Glutamatergic neuron (in vitro differentiated cells): ENCODE data around the gene KLHDC4. TPM values are rescaled to one million over a fixed set of nuclear protein-coding genes. Genes with fewer than 3 reads are reported as not detected.

ENCODE experiments used
- DNase-seq: peaks from one replicate; pipeline ENCODE4 v3.0.0; 2022
- H3K27ac Mint-ChIP-seq: one replicate; pipeline ENCODE4 v1.8.0; 2020; ENCODE audit warnings: mild to moderate bottlenecking, mixed read lengths, inconsistent platforms; ENCODE audit not compliant: unreplicated experiment
- H3K27me3 Mint-ChIP-seq: one replicate; pipeline ENCODE4 v1.8.0; 2020; ENCODE audit warnings: mild to moderate bottlenecking, moderate library complexity, mixed read lengths, inconsistent platforms; ENCODE audit not compliant: unreplicated experiment
- H3K36me3 Mint-ChIP-seq: one replicate; pipeline ENCODE4 v1.8.0; 2020; ENCODE audit warnings: mild to moderate bottlenecking, mixed read lengths, inconsistent platforms; ENCODE audit not compliant: unreplicated experiment
- H3K4me1 Mint-ChIP-seq: one replicate; pipeline ENCODE4 v1.8.0; 2020; ENCODE audit warnings: mild to moderate bottlenecking, low read depth, mixed read lengths, inconsistent platforms; ENCODE audit not compliant: unreplicated experiment
- H3K4me3 Mint-ChIP-seq: one replicate; pipeline ENCODE4 v1.8.0; 2020; ENCODE audit warnings: mild to moderate bottlenecking, mixed read lengths, inconsistent platforms; ENCODE audit not compliant: unreplicated experiment
- H3K9me3 Mint-ChIP-seq: one replicate; pipeline ENCODE4 v1.8.0; 2020; ENCODE audit warnings: mild to moderate bottlenecking, moderate library complexity, mixed read lengths, inconsistent platforms; ENCODE audit not compliant: unreplicated experiment
- CTCF ChIP-seq: fragments of 200-600 bp; sonication (generic); IDR thresholded peaks from one replicate; pipeline ENCODE4 v1.5.0; 2021; ENCODE audit not compliant: partially characterized antibody, unreplicated experiment
- total RNA-seq: library from RNA; stranded (reverse); fragmentation: NEBNext Ultra II Directional; extraction: Animal tissue kit (Norgen Biotek cat#: 25700); gene quantifications from one replicate; pipeline ENCODE4 v1.2.1, GENCODE V29; 2021; ENCODE audit not compliant: unreplicated experiment

Gene KLHDC4
- total RNA-seq, 1 donor from 2014 or later, result 65.4 TPM

- Mint-ChIP-seq H3K9me3 (peaks cover 9% of the 10 kb centered on the region), H3K27me3 (peaks cover 9% of the 10 kb centered on the region), H3K27ac (peak overlapping the region; percentile 94), H3K4me3 (peak overlapping the region; percentile 100), H3K36me3 (no peaks in the 10 kb centered on the region), H3K4me1 (no peaks in the 10 kb centered on the region)
- TF ChIP-seq CTCF, result no peak
- DNase-seq, result no peak
Measured at GRCh38 chr16:87766485-87766797, 655 bp upstream of the KLHDC4 start.

GRCh38 chr16:87765473-87765775 lies 362 bp downstream of the KLHDC4 start:
- Mint-ChIP-seq H3K27me3 (peaks cover 9% of the 10 kb centered on the region), H3K9me3 (peaks cover 9% of the 10 kb centered on the region), H3K4me1 (no peaks in the 10 kb centered on the region), H3K36me3 (no peaks in the 10 kb centered on the region), H3K27ac (peak overlapping the region; percentile 43), H3K4me3 (peak overlapping the region; percentile 100)
- no peak for DNase-seq
- TF ChIP-seq CTCF, result no peak

- no peak for TF ChIP-seq CTCF
- H3K27ac Mint-ChIP-seq, result peak overlapping the region; percentile 43
- peaks cover 9% of the 10 kb centered on the region for H3K27me3 Mint-ChIP-seq
- no peaks in the 10 kb centered on the region for H3K36me3 Mint-ChIP-seq
- peaks cover 8% of the 10 kb centered on the region for H3K9me3 Mint-ChIP-seq
- no peak for DNase-seq
- H3K4me3 Mint-ChIP-seq, result peak overlapping the region; percentile 87
- no peaks in the 10 kb centered on the region for H3K4me1 Mint-ChIP-seq
Measured at GRCh38 chr16:87764600-87765472, 950 bp downstream of the KLHDC4 start.

- TF ChIP-seq CTCF, result no peak
- no peak overlapping the region for H3K27ac Mint-ChIP-seq
Measured at GRCh38 chr16:87762620-87763019, 3.2 kb downstream of the KLHDC4 start.

GRCh38 chr16:87762071-87762571 lies 3.7 kb downstream of the KLHDC4 start:
- no peak overlapping the region for H3K4me3 Mint-ChIP-seq
- no peaks in the 10 kb centered on the region for H3K4me1 Mint-ChIP-seq
- no peak for TF ChIP-seq CTCF
- H3K27me3 Mint-ChIP-seq, result peaks cover 9% of the 10 kb centered on the region
- H3K9me3 Mint-ChIP-seq, result peaks cover 6% of the 10 kb centered on the region
- DNase-seq, result no peak
- no peaks in the 10 kb centered on the region for H3K36me3 Mint-ChIP-seq
- H3K27ac Mint-ChIP-seq, result no peak overlapping the region

More at GRCh38 chr16:87762620-87763019, 3.2 kb downstream of the KLHDC4 start:
- no peak overlapping the region for H3K4me3 Mint-ChIP-seq
- no peak for DNase-seq
- peaks cover 9% of the 10 kb centered on the region for H3K27me3 Mint-ChIP-seq
- H3K36me3 Mint-ChIP-seq, result no peaks in the 10 kb centered on the region
- no peaks in the 10 kb centered on the region for H3K4me1 Mint-ChIP-seq
- H3K9me3 Mint-ChIP-seq, result peaks cover 8% of the 10 kb centered on the region
